ENCODE data around the gene ADORA1.

DNA sequence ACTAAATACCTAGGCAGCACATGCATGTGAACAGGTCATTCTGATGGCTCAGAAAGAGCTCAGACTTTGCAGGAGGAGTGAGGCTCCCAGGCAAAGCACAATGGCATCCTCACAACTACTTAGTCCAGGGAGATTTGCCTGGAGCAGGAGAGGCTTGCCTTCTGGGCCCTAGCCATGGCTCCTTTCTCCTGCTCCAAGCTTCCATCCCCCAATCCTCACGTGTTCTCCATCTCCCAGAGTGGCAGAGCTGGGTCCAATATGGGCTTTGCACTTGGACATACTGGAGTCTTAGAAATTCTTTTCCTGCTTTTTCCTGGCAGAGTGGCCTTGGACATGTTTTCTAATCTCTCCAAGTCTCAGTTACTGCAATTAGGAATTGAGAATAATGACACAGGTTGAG is 32.3 kb downstream of the ADORA1 start:
- no peak for TF ChIP-seq POLR2A (IDR thresholded peaks at IDR 0.05; ENCODE audit: low read length)
- no peak for TF ChIP-seq GATA1 (IDR thresholded peaks at IDR 0.05; ENCODE audit: low read depth, low read length)
